Gastroesophageal sphincter (tissue), 3 donors: ENCODE results near the gene KIAA1614.

Experiments used
- EP300 ChIP-seq: sonication (generic); formaldehyde crosslinking; IDR thresholded peaks from one replicate; pipeline ENCODE4 v1.6.1; 2017; ENCODE audit warnings: antibody characterized with exemption, mild to moderate bottlenecking
- POLR2A ChIP-seq, 2 donors: fragments of 450-650 bp; IDR thresholded peaks; one replicate each; pipeline ENCODE4 v1.6.1; 2017; ENCODE audit warnings: antibody characterized with exemption in 2 of 2, mild to moderate bottlenecking in 2 of 2, moderate library complexity in 1 of 2
- POLR2AphosphoS5 ChIP-seq: sonication (generic); formaldehyde crosslinking; IDR thresholded peaks from one replicate; pipeline ENCODE4 v1.6.1; 2017; ENCODE audit warnings: antibody characterized with exemption
- TF ChIP-seq, protein P1 (sequence below), 4 experiments: fragments of 200-600 bp in 2 of 4; fragments of 450-650 bp in 2 of 4; sonication (generic) in 1 of 4; IDR thresholded peaks; one replicate each; pipeline ENCODE4 v1.5.1; 2017 to 2019; ENCODE audit warnings: antibody characterized with exemption in 4 of 4, mild to moderate bottlenecking in 2 of 4, moderate library complexity in 2 of 4

DNA sequence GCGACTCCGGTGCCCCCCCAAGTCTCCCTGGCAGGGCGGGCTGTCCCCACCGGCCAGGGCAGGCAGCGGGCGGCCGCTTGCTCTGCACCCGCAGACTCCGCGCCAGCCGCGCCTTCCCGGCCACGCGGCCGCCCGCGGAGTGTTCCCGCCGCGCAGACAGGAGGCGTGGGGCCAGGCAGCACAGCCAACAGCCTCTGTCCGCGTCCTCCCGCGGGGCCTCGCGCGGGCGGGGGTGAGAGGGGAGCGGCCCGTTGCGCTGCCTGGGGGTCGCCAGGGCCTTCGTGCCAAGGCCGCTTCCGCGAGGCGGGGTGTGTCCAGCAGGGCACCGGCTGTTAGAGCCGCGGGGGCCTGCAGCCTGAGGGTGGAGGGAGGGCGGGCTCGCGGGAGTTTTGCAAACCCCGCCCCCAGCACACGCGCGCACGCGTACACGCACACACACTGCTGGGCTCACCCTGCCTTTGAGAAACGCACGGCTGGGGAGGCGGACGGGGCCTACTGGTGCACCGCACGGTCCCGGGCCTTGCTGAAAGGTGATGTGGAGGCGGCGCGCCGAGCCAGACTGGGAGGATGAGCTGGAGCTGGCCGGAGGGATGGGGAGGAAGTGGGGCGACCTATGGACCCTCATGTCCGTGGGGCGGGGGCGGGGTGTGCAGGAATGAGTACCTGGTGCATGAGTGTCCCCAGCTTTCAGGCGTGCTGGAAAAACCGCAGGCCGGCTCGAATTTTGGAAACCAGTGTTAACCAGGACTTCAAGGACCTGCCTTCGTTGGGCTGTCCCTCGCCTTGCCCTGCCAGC, 41.5 kb downstream of the KIAA1614 start:
- TF ChIP-seq, protein P1, sequence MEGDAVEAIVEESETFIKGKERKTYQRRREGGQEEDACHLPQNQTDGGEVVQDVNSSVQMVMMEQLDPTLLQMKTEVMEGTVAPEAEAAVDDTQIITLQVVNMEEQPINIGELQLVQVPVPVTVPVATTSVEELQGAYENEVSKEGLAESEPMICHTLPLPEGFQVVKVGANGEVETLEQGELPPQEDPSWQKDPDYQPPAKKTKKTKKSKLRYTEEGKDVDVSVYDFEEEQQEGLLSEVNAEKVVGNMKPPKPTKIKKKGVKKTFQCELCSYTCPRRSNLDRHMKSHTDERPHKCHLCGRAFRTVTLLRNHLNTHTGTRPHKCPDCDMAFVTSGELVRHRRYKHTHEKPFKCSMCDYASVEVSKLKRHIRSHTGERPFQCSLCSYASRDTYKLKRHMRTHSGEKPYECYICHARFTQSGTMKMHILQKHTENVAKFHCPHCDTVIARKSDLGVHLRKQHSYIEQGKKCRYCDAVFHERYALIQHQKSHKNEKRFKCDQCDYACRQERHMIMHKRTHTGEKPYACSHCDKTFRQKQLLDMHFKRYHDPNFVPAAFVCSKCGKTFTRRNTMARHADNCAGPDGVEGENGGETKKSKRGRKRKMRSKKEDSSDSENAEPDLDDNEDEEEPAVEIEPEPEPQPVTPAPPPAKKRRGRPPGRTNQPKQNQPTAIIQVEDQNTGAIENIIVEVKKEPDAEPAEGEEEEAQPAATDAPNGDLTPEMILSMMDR (IDR thresholded peaks at IDR 0.05): peak in 3 of 4 experiments; percentile 19 to 49 (median 37)
- TF ChIP-seq POLR2AphosphoS5 (peak; percentile 15), EP300 (no peak), POLR2A (IDR thresholded peaks at IDR 0.05) (no peak)
